ENCODE results near the gene RFNG. TPM values are rescaled to one million over a fixed set of nuclear protein-coding genes. Genes with fewer than 3 reads are reported as not detected.

The RFNG gene
- total RNA-seq, 1 experiment from 2014 or later, result 40.4 TPM

- Histone ChIP-seq H3K79me2 (ENCODE audit: low read depth) (no peaks in the 10 kb centered on the region), H3K36me3 (ENCODE audit: low read depth) (no peaks in the 10 kb centered on the region), H4K20me1 (ENCODE audit: insufficient read depth) (no peaks in the 10 kb centered on the region), H3K4me3 (no peak overlapping the region), H3F3A (ENCODE audit: insufficient read depth, low read depth) (no peaks in the 10 kb centered on the region), H3K9me3 (ENCODE audit: insufficient read depth, low read depth) (no peaks in the 10 kb centered on the region), H3K27me3 (ENCODE audit: insufficient read depth, low read depth) (no peaks in the 10 kb centered on the region), H3K27ac (no peak overlapping the region), H2AFZ (no peak overlapping the region), H3K4me2 (no peak overlapping the region), H3K9me2 (ENCODE audit: insufficient read depth) (no peaks in the 10 kb centered on the region), H3K4me1 (replicated peaks; ENCODE audit: insufficient read depth) (no peaks in the 10 kb centered on the region)
- no peak for DNase-seq
- no TSS peak for BruUV-seq (replicated peaks)
- POLR2A ChIA-PET (ENCODE audit: unreplicated experiment), result interaction anchor here (0.6 kb wide), 1 partner anchor 9 kb away, joined by 3 read pairs; no protein-coding TSS in a partner anchor
- TF ChIP-seq CTCF (conservative IDR thresholded peaks at IDR 0.05) (no peak), EZH2 (IDR thresholded peaks at IDR 0.05; ENCODE audit: low read depth) (no peak)
- CTCF ChIA-PET, result interaction anchor here (0.6 kb wide), 1 partner anchor 337 kb away, joined by 3 read pairs; no protein-coding TSS in a partner anchor
- intact Hi-C loops (cut with micrococcal nuclease; ENCODE audit: unreplicated experiment), result no loop called here
Observed at GRCh38 chr17:82012640-82013295, 38.8 kb downstream of the RFNG start.

DNA sequence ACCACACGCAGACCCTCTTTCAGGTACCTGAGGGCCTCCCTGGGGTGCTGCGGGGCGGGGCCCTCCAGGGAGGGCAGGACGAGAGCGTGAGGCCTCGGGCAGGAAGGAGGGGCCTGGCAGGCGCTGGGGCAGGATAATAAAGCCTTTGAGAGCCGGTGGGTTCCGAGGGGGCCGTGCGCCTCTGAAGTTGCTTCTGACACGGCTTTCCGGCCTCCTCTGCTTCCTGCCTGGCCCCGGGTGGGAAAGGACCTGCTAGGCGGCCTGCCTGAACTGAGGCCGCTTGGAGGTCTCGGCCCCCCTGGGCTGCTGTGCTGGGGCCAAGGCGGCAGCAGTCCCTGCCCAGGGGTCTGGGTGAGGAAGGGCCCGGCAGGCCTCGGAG lies 39.4 kb downstream of the RFNG start:
- Histone ChIP-seq H3K27ac (no peak overlapping the region), H3K9me3 (ENCODE audit: insufficient read depth, low read depth) (no peaks in the 10 kb centered on the region), H3K9me2 (ENCODE audit: insufficient read depth) (no peaks in the 10 kb centered on the region), H3K4me3 (no peak overlapping the region), H3K79me2 (ENCODE audit: low read depth) (no peaks in the 10 kb centered on the region), H3F3A (ENCODE audit: insufficient read depth, low read depth) (no peaks in the 10 kb centered on the region), H4K20me1 (ENCODE audit: insufficient read depth) (no peaks in the 10 kb centered on the region), H2AFZ (no peak overlapping the region), H3K4me1 (replicated peaks; ENCODE audit: insufficient read depth) (no peaks in the 10 kb centered on the region), H3K4me2 (no peak overlapping the region), H3K36me3 (ENCODE audit: low read depth) (no peaks in the 10 kb centered on the region), H3K27me3 (ENCODE audit: insufficient read depth, low read depth) (no peaks in the 10 kb centered on the region)
- DNase-seq, result no peak
- BruUV-seq (replicated peaks), result no TSS peak
- TF ChIP-seq CTCF (conservative IDR thresholded peaks at IDR 0.05) (no peak), EZH2 (IDR thresholded peaks at IDR 0.05; ENCODE audit: low read depth) (no peak)
- POLR2A ChIA-PET (ENCODE audit: unreplicated experiment), result no interaction called here
- intact Hi-C loops (cut with micrococcal nuclease; ENCODE audit: unreplicated experiment), result no loop called here
- CTCF ChIA-PET, result no interaction called here

- intact Hi-C loops (cut with micrococcal nuclease; ENCODE audit: unreplicated experiment), result no loop called here
- no peaks in the 10 kb centered on the region for H3K9me3 ChIP-seq (ENCODE audit: insufficient read depth, low read depth)
- H3K4me2 ChIP-seq, result no peak overlapping the region
- no peaks in the 10 kb centered on the region for H3K27me3 ChIP-seq (ENCODE audit: insufficient read depth, low read depth)
- H3K9me2 ChIP-seq (ENCODE audit: insufficient read depth), result no peaks in the 10 kb centered on the region
- no TSS peak for BruUV-seq (replicated peaks)
- no peaks in the 10 kb centered on the region for H3K36me3 ChIP-seq (ENCODE audit: low read depth)
- no peaks in the 10 kb centered on the region for H3K79me2 ChIP-seq (ENCODE audit: low read depth)
- no peak overlapping the region for H3K4me3 ChIP-seq
- H4K20me1 ChIP-seq (ENCODE audit: insufficient read depth), result no peaks in the 10 kb centered on the region
- no peak overlapping the region for H2AFZ ChIP-seq
- no peak for DNase-seq
- POLR2A ChIA-PET (ENCODE audit: unreplicated experiment), result no interaction called here
- TF ChIP-seq CTCF (conservative IDR thresholded peaks at IDR 0.05), result no peak
- TF ChIP-seq EZH2 (IDR thresholded peaks at IDR 0.05; ENCODE audit: low read depth), result no peak
- CTCF ChIA-PET, result no interaction called here
- H3K4me1 ChIP-seq (replicated peaks; ENCODE audit: insufficient read depth), result no peaks in the 10 kb centered on the region
- no peak overlapping the region for H3K27ac ChIP-seq
- H3F3A ChIP-seq (ENCODE audit: insufficient read depth, low read depth), result no peaks in the 10 kb centered on the region
Observed at GRCh38 chr17:82011617-82012187, 39.9 kb downstream of the RFNG start.

All from PC-9 (cell line).